Hepatocyte (in vitro differentiated cells): Measurements from ENCODE around the gene APRT. TPM values are rescaled to one million over a fixed set of nuclear protein-coding genes. Genes with fewer than 3 reads are reported as not detected.

ENCODE experiments used
- DNase-seq: peaks from one replicate; pipeline ENCODE4 v3.0.0-alpha.2; 2016; ENCODE audit warnings: low spot score
- H2AFZ ChIP-seq: fragments of 200-600 bp; sonication (generic); 2 replicates; pipeline ENCODE4 v1.6.0; 2016; ENCODE audit warnings: antibody characterized with exemption, mild to moderate bottlenecking
- H3K27ac ChIP-seq: fragments of 200-600 bp; sonication (generic); 2 replicates; pipeline ENCODE4 v1.5.1; 2016; ENCODE audit warnings: mild to moderate bottlenecking
- H3K27me3 ChIP-seq: fragments of 200-600 bp; sonication (generic); 2 replicates; pipeline ENCODE4 v1.6.1; 2016
- H3K36me3 ChIP-seq: fragments of 200-600 bp; sonication (generic); replicated peaks from 2 replicates; pipeline ENCODE4 v1.5.1; 2016; ENCODE audit warnings: low read depth; ENCODE audit not compliant: insufficient read depth
- H3K4me1 ChIP-seq: fragments of 200-600 bp; sonication (generic); 2 replicates; pipeline ENCODE4 v1.5.1; 2016; ENCODE audit warnings: mild to moderate bottlenecking, moderate library complexity; ENCODE audit not compliant: insufficient read depth
- H3K4me2 ChIP-seq: fragments of 200-600 bp; sonication (generic); 2 replicates; pipeline ENCODE4 v1.6.0; 2016
- H3K4me3 ChIP-seq: fragments of 200-600 bp; sonication (generic); 2 replicates; pipeline ENCODE4 v1.5.1; 2016; ENCODE audit warnings: mild to moderate bottlenecking
- H3K79me2 ChIP-seq: fragments of 200-600 bp; sonication (generic); 2 replicates; pipeline ENCODE4 v1.6.0; 2017; ENCODE audit warnings: mild to moderate bottlenecking
- H3K9me2 ChIP-seq: fragments of 200-600 bp; sonication (generic); replicated peaks from 2 replicates; pipeline ENCODE4 v1.6.0; 2017; ENCODE audit warnings: mild to moderate bottlenecking; ENCODE audit not compliant: insufficient read depth
- H3K9me3 ChIP-seq: fragments of 200-600 bp; sonication (generic); 2 replicates; pipeline ENCODE4 v1.5.1; 2016; ENCODE audit warnings: low read depth, mild to moderate bottlenecking
- H4K20me1 ChIP-seq: fragments of 200-600 bp; sonication (generic); 2 replicates; pipeline ENCODE4 v1.6.0; 2016; ENCODE audit warnings: mild to moderate bottlenecking; ENCODE audit not compliant: insufficient read depth, poor library complexity, severe bottlenecking
- EZH2 ChIP-seq: fragments of 200-600 bp; sonication (generic); IDR thresholded peaks from 2 replicates; pipeline ENCODE4 v1.6.1; 2016; ENCODE audit warnings: antibody characterized with exemption, mild to moderate bottlenecking, borderline replicate concordance
- EZH2phosphoT487 ChIP-seq: fragments of 200-600 bp; sonication (generic); IDR thresholded peaks from one replicate; pipeline ENCODE4 v1.6.1; 2018; ENCODE audit warnings: antibody characterized with exemption, mild to moderate bottlenecking, low read depth, moderate library complexity; ENCODE audit not compliant: unreplicated experiment, severe bottlenecking
- WGBS: methylation state at CpG from one replicate; pipeline ENCODE4 v1.1.6; 2016; ENCODE audit warnings: low lambda C conversion rate; ENCODE audit errors: missing lambda C conversion rate; 5-methylcytosine and 5-hydroxymethylcytosine counted together
- polyA plus RNA-seq: library from polyadenylated mRNA; unstranded; fragments of >200 nt; fragmentation: Nextera tagmentation; extraction: Ambion mirVana; gene quantifications from 2 replicates; pipeline ENCODE4 v1.2.1, GENCODE V29; 2016
- total RNA-seq: library from RNA; depleted of rRNA; stranded (reverse); fragments of >200 nt; gene quantifications from 2 replicates; pipeline ENCODE4 v1.2.3, GENCODE V29; 2014
- TF ChIP-seq, protein P1 (sequence below): fragments of 200-600 bp; sonication (generic); IDR thresholded peaks from 2 replicates; pipeline ENCODE4 v1.5.1; 2016; ENCODE audit warnings: antibody characterized with exemption, mild to moderate bottlenecking; ENCODE audit not compliant: poor library complexity

The APRT gene
- total and polyA plus RNA-seq, 2 experiments from 2014 or later = 101 to 237 TPM

- no peaks in the 10 kb centered on the region for H4K20me1 ChIP-seq
- WGBS = 66% methylated on average over 6 of the region's 13 CpGs
- TF ChIP-seq EZH2 = no peak
- TF ChIP-seq, protein P1, sequence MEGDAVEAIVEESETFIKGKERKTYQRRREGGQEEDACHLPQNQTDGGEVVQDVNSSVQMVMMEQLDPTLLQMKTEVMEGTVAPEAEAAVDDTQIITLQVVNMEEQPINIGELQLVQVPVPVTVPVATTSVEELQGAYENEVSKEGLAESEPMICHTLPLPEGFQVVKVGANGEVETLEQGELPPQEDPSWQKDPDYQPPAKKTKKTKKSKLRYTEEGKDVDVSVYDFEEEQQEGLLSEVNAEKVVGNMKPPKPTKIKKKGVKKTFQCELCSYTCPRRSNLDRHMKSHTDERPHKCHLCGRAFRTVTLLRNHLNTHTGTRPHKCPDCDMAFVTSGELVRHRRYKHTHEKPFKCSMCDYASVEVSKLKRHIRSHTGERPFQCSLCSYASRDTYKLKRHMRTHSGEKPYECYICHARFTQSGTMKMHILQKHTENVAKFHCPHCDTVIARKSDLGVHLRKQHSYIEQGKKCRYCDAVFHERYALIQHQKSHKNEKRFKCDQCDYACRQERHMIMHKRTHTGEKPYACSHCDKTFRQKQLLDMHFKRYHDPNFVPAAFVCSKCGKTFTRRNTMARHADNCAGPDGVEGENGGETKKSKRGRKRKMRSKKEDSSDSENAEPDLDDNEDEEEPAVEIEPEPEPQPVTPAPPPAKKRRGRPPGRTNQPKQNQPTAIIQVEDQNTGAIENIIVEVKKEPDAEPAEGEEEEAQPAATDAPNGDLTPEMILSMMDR = no peak
- TF ChIP-seq EZH2phosphoT487 = no peak
- H2AFZ ChIP-seq = no peak overlapping the region
- H3K9me2 ChIP-seq = no peaks in the 10 kb centered on the region
- H3K27me3 ChIP-seq = no peaks in the 10 kb centered on the region
- H3K79me2 ChIP-seq = no peaks in the 10 kb centered on the region
- no peak overlapping the region for H3K4me3 ChIP-seq
- no peaks in the 10 kb centered on the region for H3K36me3 ChIP-seq
- peaks cover 4% of the 10 kb centered on the region for H3K4me1 ChIP-seq
- H3K9me3 ChIP-seq = no peaks in the 10 kb centered on the region
- no peak for DNase-seq
- H3K27ac ChIP-seq = no peak overlapping the region
- no peak overlapping the region for H3K4me2 ChIP-seq
Observed at GRCh38 chr16:88831838-88832237, 20.1 kb upstream of the APRT start.

- Histone ChIP-seq H3K27ac (peak overlapping the region; percentile 90), H3K36me3 (no peaks in the 10 kb centered on the region)
- WGBS = 92% methylated on average over 14 of the region's 14 CpGs
Observed at GRCh38 chr16:88830783-88831182, 19.1 kb upstream of the APRT start.

GRCh38 chr16:88830258-88830657, 18.5 kb upstream of the APRT start:
- no peak for TF ChIP-seq EZH2
- Histone ChIP-seq H3K79me2 (no peaks in the 10 kb centered on the region), H4K20me1 (no peaks in the 10 kb centered on the region), H3K4me2 (no peak overlapping the region), H3K9me2 (no peaks in the 10 kb centered on the region), H3K27ac (peak overlapping the region; percentile 90), H3K36me3 (no peaks in the 10 kb centered on the region), H3K27me3 (no peaks in the 10 kb centered on the region), H2AFZ (no peak overlapping the region), H3K9me3 (no peaks in the 10 kb centered on the region), H3K4me3 (no peak overlapping the region), H3K4me1 (peaks cover 4% of the 10 kb centered on the region)
- 46% methylated on average over 8 of the region's 11 CpGs for whole genome bisulfite sequencing
- DNase-seq = peak; percentile 81

More at GRCh38 chr16:88830783-88831182, 19.1 kb upstream of the APRT start:
- DNase-seq = no peak
- Histone ChIP-seq H3K4me3 (no peak overlapping the region), H4K20me1 (no peaks in the 10 kb centered on the region), H3K4me2 (no peak overlapping the region), H3K27me3 (no peaks in the 10 kb centered on the region), H2AFZ (no peak overlapping the region), H3K9me2 (no peaks in the 10 kb centered on the region), H3K9me3 (no peaks in the 10 kb centered on the region), H3K4me1 (peaks cover 4% of the 10 kb centered on the region), H3K79me2 (no peaks in the 10 kb centered on the region)
- TF ChIP-seq, protein P1 = no peak
- TF ChIP-seq EZH2 (no peak), EZH2phosphoT487 (no peak)

- Histone ChIP-seq H3K36me3 (no peaks in the 10 kb centered on the region), H3K79me2 (no peaks in the 10 kb centered on the region)
- TF ChIP-seq EZH2phosphoT487 = no peak
- TF ChIP-seq, protein P1 = no peak
- no peak for TF ChIP-seq EZH2
Observed at GRCh38 chr16:88828711-88829110, 17.0 kb upstream of the APRT start.

More at GRCh38 chr16:88828711-88829110, 17.0 kb upstream of the APRT start:
- no peak overlapping the region for H3K4me2 ChIP-seq
- no peak overlapping the region for H3K4me3 ChIP-seq
- peak overlapping the region; percentile 85 for H3K27ac ChIP-seq
- no peak overlapping the region for H2AFZ ChIP-seq
- H3K9me3 ChIP-seq = no peaks in the 10 kb centered on the region
- 92% methylated on average over 24 of the region's 24 CpGs for WGBS
- DNase-seq = no peak
- no peaks in the 10 kb centered on the region for H4K20me1 ChIP-seq
- no peaks in the 10 kb centered on the region for H3K9me2 ChIP-seq
- H3K4me1 ChIP-seq = peaks cover 4% of the 10 kb centered on the region
- no peaks in the 10 kb centered on the region for H3K27me3 ChIP-seq
